ENCODE results near the gene PPM1J. TPM values are rescaled to one million over a fixed set of nuclear protein-coding genes. Genes with fewer than 3 reads are reported as not detected.
"Not testable (repeated sequence)": the region's sequence is repeated elsewhere in the genome, so short reads cannot be mapped to it uniquely, and the experiment has no call there.

PPM1J gene
- total RNA-seq, 1 donor from 2014 or later = 1.5 TPM

GRCh38 chr1:112722601-112723510, 7.7 kb upstream of the PPM1J start:
- DNase-seq (ENCODE audit: low read depth) = no peak

DNA sequence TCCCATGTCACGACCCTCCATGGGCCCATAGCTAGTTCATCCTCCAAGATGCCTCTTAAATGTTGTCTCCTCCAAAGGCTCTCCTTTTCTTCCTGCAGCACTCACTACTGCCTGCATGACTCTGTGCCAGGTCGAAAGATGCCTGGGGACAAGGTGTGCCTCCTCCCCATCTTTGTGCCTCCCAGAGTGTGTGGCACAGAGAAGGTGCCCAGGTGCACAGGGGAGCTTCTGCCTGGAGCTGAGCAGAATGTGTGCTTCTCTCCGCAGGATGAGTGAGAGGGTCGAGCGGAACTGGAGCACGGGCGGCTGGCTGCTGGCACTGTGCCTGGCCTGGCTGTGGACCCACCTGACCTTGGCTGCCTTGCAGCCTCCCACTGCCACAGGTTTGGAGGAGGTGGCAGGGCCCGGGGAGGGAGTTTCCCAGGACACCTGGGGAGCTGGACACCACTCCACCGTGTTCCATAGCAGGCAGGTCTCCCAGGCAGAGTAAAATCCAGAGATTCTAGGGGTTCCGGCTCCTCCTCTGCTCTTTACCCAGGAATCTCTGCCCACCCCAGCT, 6.9 kb upstream of the PPM1J start:
- no peak for DNase-seq (ENCODE audit: low read depth)

DNA sequence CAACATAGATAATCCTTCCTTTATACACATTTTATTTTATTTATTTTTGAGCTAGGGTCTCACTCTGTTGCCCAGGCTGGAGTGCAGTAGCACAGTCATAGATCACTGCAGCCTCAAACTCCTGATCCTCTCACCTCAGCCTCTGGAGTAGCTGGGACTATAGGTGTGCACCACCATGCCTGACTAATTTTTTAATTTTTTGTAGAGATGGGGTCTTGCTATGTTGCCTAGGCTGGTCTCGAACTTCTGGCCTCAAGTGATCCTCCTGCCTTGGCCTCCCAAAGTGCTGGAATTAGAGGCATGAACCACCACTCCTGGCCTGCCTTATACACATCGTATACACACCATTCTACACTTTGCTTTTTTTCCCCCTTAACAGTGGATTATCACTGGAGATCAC, 6.2 kb upstream of the PPM1J start:
- DNase-seq (ENCODE audit: low read depth) = not testable (repeated sequence)

GRCh38 chr1:112720800-112721199, 5.7 kb upstream of the PPM1J start:
- no peak for DNase-seq (ENCODE audit: low read depth)

- DNase-seq (ENCODE audit: low read depth) = no peak
Observed at GRCh38 chr1:112719706-112720105, 4.6 kb upstream of the PPM1J start.

DNA sequence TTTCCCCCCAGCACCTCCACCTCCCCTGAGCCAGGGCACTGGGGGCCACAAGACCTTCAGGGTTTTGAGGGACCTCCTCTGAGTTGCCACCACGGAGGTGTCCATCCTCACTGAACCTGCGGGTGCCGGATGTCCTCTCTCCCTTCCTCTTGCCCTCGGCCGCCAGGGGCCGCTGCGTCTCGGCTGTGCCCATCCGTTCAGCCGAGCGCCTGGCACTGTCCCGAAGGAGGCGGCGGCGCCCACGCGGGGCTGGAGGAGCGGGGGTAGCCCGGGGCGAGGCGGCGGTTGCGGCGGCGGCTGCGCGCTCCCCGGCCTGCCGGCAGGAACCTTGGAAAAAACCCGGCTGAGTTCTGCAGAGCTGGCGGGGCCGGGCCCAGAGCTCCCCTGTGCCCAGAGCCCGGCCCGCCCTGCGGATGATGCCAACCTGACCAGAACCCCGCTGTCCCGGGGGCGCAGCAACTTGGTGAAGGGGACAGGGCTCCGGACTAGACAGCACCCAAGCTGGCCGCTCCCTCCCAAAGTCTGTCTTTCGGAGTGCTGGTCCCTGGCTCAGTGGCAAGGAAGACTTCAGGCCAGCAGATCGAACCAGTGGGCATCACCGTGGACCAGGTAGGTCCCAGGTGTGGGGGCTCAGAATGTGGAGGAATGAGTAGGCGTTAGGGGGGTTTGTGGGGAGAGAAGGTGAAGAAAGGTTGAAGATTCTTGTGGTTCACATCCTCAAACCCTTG, 3.7 kb upstream of the PPM1J start:
- peak; percentile 79 for DNase-seq (ENCODE audit: low read depth)

DNA sequence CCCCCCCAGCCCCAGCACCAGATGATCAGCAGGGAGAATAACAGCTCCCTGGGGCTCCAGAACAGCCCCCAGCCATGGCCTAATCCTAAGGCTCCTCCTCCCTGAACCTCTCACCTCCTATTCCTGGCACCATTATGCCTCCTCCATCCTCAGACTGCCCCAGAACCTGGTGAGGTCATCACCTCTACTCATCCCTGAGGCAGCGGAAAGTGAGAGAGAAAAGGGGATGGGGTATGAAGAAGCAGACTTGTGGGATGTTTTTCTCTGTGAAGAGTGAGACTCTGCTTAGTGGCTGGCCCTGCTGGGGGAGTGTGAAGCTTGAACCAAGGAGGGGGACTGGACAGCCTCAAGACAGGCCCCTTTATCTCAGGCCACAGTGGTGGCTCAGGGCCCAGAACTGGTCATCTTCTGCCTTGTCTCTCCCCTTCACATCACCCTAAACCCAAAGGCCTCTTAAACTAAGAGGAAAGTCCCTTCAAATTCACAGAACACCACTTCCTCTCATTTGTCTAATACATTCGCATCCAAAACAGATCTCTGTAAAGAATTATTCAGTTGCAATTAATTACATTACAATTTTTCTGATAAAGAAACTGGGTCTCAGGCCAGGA, 2.2 kb upstream of the PPM1J start:
- no peak for DNase-seq (ENCODE audit: low read depth)

DNA sequence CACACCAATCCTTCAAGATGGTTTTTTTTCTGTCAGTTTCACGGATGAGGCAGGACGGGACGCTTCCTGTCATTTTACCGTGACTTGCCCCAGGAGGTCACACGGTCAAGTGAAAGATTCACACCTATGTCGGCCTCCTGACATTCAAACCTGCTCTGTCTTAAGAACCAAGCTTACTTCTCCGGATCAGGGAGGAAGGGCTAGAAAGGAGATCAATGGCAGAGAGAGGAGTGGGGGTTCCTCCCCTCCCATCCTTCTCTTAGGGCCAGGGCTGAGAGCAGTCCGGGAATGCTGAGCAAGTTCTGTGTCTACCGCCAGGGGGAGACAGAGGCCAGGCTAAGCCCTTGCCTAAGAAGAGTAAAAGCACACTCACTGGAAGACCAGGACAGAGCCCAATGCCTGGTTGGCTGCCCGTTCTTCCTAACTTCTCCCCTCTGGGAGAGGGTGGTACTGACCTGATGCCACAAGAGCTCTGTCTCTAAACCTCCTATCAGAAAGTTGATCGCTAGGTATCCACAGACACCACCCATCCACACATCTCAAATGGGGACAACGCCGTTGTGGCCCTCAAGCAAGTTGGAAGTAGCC, 1.1 kb upstream of the PPM1J start:
- peak; percentile 93 for DNase-seq (ENCODE audit: low read depth)

GRCh38 chr1:112714313-112715263, 544 bp downstream of the PPM1J start:
- DNase-seq (ENCODE audit: low read depth) = no peak

DNA sequence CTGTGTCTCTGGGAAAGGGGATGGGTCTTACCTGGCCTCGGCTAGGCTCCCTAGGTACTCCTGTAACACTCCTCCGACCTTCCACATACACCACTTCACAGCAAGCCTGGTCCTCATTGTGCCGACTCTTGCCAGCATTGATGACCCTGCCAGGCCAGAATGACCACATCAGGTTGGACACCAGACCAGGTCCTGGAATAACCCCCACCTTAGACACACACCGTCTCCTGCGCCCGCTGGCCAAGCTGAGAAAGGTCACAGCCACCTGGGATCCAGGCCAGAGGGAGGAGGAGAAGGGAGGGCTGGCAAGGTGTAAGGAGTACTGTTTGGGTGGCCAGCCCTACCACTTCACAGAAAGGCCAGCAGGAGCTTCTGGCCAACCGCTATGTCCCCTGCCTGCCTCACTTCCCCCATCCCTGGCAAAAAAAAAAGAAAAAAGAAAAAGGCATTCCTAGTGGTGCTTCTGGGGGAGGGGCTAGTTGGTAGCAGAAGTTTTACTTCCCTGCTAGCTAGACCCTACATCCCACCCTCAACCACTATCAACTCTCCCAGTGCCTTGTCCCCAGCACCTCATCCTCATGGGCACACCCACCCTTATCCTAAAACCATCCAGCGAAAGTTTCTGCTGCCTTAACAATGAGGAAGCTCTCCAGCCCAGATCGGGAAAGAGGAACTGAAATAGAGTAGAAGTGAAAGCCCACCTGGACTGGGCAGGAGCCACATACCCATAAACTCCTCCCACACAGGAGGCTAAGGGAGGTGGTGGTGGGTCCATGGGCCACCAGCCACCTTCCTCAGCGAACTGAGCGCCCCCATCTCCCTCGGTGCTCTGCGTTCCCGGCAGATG, 1.4 kb downstream of the PPM1J start:
- no peak for DNase-seq (ENCODE audit: low read depth)

DNA sequence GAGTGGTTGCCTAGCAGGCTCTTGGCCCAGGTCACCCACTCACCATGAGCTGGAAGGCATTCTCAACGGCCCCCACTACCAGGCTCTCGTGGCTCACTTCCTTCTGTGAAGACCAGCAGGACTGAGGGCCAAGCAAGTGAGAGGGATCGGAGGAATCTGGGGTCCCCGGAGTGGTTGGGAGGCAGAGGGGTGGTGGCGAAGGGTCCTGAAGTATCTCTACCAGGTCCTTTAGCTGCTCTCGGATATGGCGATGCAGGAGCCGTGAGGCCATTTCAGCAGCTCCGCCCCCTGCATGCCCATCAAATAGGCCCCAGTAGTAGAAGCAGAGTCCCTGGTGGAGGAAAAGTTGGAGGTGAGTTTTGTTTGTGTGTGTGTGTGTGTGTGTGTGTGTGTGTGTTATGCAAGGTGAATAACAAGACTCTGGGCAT, 2.4 kb downstream of the PPM1J start:
- no peak for DNase-seq (ENCODE audit: low read depth)

DNA sequence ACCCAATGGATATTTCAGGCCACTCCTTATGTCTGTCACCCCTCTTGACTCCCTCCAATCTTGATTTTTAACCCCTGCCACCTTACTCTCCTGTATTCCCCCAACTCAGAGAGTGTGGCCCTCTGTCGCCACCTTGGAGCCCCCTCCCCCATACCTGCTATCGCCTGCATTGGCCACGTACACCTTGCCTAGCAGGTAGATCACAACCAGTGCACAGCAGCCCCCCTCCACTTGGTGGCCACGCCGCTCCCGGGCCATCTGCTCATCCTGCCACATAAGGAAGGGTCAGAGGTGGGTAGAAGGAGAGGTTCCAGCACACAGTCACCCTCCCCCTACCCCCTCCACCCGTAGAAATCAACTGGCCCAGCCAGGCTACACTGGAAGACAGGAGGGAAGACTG, 2.9 kb downstream of the PPM1J start:
- no peak for DNase-seq (ENCODE audit: low read depth)

GRCh38 chr1:112711670-112712069, 3.5 kb downstream of the PPM1J start:
- DNase-seq (ENCODE audit: low read depth) = no peak

DNA sequence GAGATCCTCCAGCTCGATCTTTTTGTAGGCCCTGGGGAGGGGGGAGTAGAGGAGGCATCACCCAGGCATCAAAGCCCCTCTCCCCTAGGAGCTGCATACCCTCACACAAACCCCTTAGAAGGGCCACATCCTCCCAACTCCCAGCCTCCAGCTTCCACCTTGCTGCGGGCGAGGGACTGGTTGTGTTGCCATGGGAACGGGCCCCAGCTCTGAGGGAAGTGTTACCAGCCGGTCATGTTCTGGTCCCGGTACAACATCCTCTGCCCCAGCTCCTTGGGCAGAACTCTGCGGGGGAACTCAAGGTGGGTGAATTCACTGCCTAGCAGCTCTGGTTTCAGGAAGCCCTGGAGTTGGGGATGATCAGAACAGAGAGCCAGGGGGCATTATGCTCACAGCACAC, 4.1 kb downstream of the PPM1J start:
- no peak for DNase-seq (ENCODE audit: low read depth)

DNA sequence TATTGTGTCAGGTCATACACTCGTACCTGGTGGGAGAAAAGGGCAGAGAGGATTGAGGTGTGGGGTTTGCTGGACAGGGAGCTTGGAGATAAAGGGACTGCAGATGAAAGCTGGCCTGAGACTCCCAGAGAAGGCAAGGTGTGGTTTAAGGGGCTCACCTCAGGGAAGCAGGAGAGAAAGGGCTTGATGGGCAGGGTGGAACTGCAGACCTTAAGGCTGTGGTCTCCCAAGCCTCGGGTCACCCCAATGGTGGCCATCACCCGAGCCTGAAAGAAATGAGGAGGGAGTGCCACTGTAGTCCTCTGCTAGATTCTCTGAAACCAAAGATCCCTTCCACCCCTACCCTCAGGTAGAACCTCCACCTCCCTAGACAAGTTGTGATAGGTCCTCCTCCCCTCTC, 4.5 kb downstream of the PPM1J start:
- DNase-seq (ENCODE audit: low read depth) = no peak

- DNase-seq (ENCODE audit: low read depth) = no peak
Observed at GRCh38 chr1:112710159-112710558, 5.0 kb downstream of the PPM1J start.

DNA sequence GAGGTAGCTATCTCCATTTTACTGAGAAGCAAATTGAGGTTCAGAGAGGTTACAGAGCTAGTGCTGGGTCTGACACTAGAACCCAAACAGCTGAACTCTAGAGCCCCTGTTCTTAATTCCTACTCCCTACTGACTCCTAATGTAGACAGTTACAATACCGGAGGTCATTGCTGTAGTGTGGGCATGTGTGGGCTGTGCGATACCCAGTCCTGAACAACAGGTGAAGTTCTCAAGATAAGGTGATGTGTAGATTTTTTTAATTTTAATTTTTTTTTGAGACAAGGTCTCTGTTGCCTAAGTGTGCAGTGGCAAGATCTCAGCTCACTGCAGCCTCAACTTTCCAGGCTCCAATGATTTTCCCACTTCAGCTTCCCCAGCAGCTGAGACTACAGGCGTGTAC, 6.6 kb downstream of the PPM1J start:
- no peak for DNase-seq (ENCODE audit: low read depth)

- no peak for DNase-seq (ENCODE audit: low read depth)
Observed at GRCh38 chr1:112708002-112708448, 7.1 kb downstream of the PPM1J start.
